H9 (cell line): Measurements from ENCODE around the gene P2RY14. TPM values are rescaled to one million over a fixed set of nuclear protein-coding genes. Genes with fewer than 3 reads are reported as not detected.

Experiments used
- DNase-seq: peaks from one replicate; pipeline ENCODE4 v3.0.0-alpha.2; 2017
- H2AFZ ChIP-seq: one replicate; pipeline ENCODE4 v1.6.1; 2013; ENCODE audit warnings: mild to moderate bottlenecking, low read length, control low read depth, moderate library complexity
- H2AK5ac ChIP-seq: 2 replicates; pipeline ENCODE4 v1.6.1; 2013; ENCODE audit warnings: low read length, control low read depth, mixed read lengths; ENCODE audit not compliant: insufficient read length
- H2BK120ac ChIP-seq: one replicate; pipeline ENCODE4 v1.6.1; 2013; ENCODE audit warnings: low read depth, mild to moderate bottlenecking, low read length, control low read depth, inconsistent platforms; ENCODE audit not compliant: poor library complexity, severe bottlenecking
- H2BK12ac ChIP-seq: 2 replicates; pipeline ENCODE4 v1.6.1; 2013; ENCODE audit warnings: low read length, control low read depth, mixed read lengths, low read depth; ENCODE audit not compliant: insufficient read length
- H2BK15ac ChIP-seq: 2 replicates; pipeline ENCODE4 v1.6.1; 2013; ENCODE audit warnings: low read depth, low read length, control low read depth
- H2BK20ac ChIP-seq: one replicate; pipeline ENCODE4 v1.6.1; 2013; ENCODE audit warnings: low read depth, mild to moderate bottlenecking, low read length, control low read depth, inconsistent platforms; ENCODE audit not compliant: poor library complexity, severe bottlenecking
- H2BK5ac ChIP-seq: 2 replicates; pipeline ENCODE4 v1.6.1; 2013; ENCODE audit warnings: low read length, control low read depth, mixed read lengths; ENCODE audit not compliant: insufficient read length
- H3K14ac ChIP-seq: 2 replicates; pipeline ENCODE4 v1.6.1; 2013; ENCODE audit warnings: low read length, control low read depth; ENCODE audit not compliant: insufficient read depth
- H3K18ac ChIP-seq: 2 replicates; pipeline ENCODE4 v1.6.1; 2013; ENCODE audit warnings: low read depth, mild to moderate bottlenecking, mixed read lengths, low read length, control low read depth; ENCODE audit not compliant: insufficient read length
- H3K23ac ChIP-seq: 2 replicates; pipeline ENCODE4 v1.6.1; 2013; ENCODE audit warnings: low read length, control low read depth, mixed read lengths, low read depth; ENCODE audit not compliant: insufficient read length
- H3K23me2 ChIP-seq: 2 replicates; pipeline ENCODE4 v1.6.1; 2013; ENCODE audit warnings: low read depth, mild to moderate bottlenecking, mixed read lengths, low read length, control low read depth; ENCODE audit not compliant: insufficient read length, poor library complexity, severe bottlenecking
- H3K27ac ChIP-seq: 2 replicates; pipeline ENCODE4 v1.5.1; 2013; ENCODE audit warnings: low read length, control low read depth, mixed read lengths, low read depth; ENCODE audit not compliant: insufficient read length
- H3K27me3 ChIP-seq: 2 replicates; pipeline ENCODE4 v1.6.1; 2013; ENCODE audit warnings: low read length, control low read depth, inconsistent platforms; ENCODE audit not compliant: insufficient read depth
- H3K4ac ChIP-seq: 2 replicates; pipeline ENCODE4 v1.6.1; 2013; ENCODE audit warnings: low read depth, mild to moderate bottlenecking, control low read depth, inconsistent platforms, low read length, moderate library complexity
- H3K4me1 ChIP-seq: 2 replicates; pipeline ENCODE4 v1.6.1; 2013; ENCODE audit warnings: low read length, control low read depth, inconsistent platforms; ENCODE audit not compliant: insufficient read depth
- H3K4me2 ChIP-seq: 2 replicates; pipeline ENCODE4 v1.6.1; 2013; ENCODE audit warnings: low read length, control low read depth, mixed read lengths; ENCODE audit not compliant: insufficient read length, insufficient read depth
- H3K56ac ChIP-seq: 2 replicates; pipeline ENCODE4 v1.6.1; 2013; ENCODE audit warnings: low read depth, mild to moderate bottlenecking, mixed read lengths, low read length, control low read depth; ENCODE audit not compliant: insufficient read length
- H3K79me1 ChIP-seq: 2 replicates; pipeline ENCODE4 v1.6.1; 2013; ENCODE audit warnings: low read depth, mild to moderate bottlenecking, moderate library complexity, low read length, control low read depth, inconsistent platforms; ENCODE audit not compliant: insufficient read depth, poor library complexity, severe bottlenecking
- H3K79me2 ChIP-seq: 2 replicates; pipeline ENCODE4 v1.6.1; 2013; ENCODE audit warnings: low read length, control low read depth, inconsistent platforms; ENCODE audit not compliant: insufficient read depth
- H3K9ac ChIP-seq: 2 replicates; pipeline ENCODE4 v1.6.1; 2013; ENCODE audit warnings: low read length, control low read depth, mixed read lengths; ENCODE audit not compliant: insufficient read length; ENCODE audit errors: extremely low read depth
- H3K9me3 ChIP-seq: one replicate; pipeline ENCODE4 v1.6.1; 2013; ENCODE audit warnings: low read depth, low read length, inconsistent platforms; ENCODE audit not compliant: control insufficient read depth
- H3T11ph ChIP-seq: one replicate; pipeline ENCODE4 v1.6.1; 2013; ENCODE audit warnings: mild to moderate bottlenecking, low read length, control low read depth, inconsistent platforms
- H4K20me1 ChIP-seq: one replicate; pipeline ENCODE4 v1.6.1; 2013; ENCODE audit not compliant: control insufficient read depth, insufficient read length, insufficient read depth
- H4K5ac ChIP-seq: 2 replicates; pipeline ENCODE4 v1.6.1; 2013; ENCODE audit warnings: low read depth, mild to moderate bottlenecking, mixed read lengths, low read length, control low read depth; ENCODE audit not compliant: insufficient read length
- H4K8ac ChIP-seq: replicated peaks from 2 replicates; pipeline ENCODE4 v1.6.1; 2013; ENCODE audit warnings: low read length, control low read depth, mixed read lengths, low read depth; ENCODE audit not compliant: insufficient read length
- H4K91ac ChIP-seq: 2 replicates; pipeline ENCODE4 v1.6.1; 2013; ENCODE audit warnings: low read depth, mild to moderate bottlenecking, moderate library complexity, mixed read lengths, low read length, control low read depth; ENCODE audit not compliant: insufficient read length
- H3K27ac Mint-ChIP-seq, 3 experiments: 2 replicates in 2 of 3; 3 replicates in 1 of 3; pipeline ENCODE4 v1.8.0; 2020 to 2021; ENCODE audit warnings: mixed read lengths in 3 of 3, mild to moderate bottlenecking in 1 of 3, moderate library complexity in 1 of 3
- H3K27me3 Mint-ChIP-seq: 2 replicates; pipeline ENCODE4 v1.8.0; 2021; ENCODE audit warnings: low read depth, mild to moderate bottlenecking, moderate library complexity, mixed read lengths
- H3K36me3 Mint-ChIP-seq, 3 experiments: 2 replicates in 2 of 3; 3 replicates in 1 of 3; pipeline ENCODE4 v1.8.0; 2020 to 2021; ENCODE audit warnings: low read depth in 3 of 3, mixed read lengths in 3 of 3; ENCODE audit not compliant: insufficient read depth in 1 of 3
- H3K4me1 Mint-ChIP-seq, 2 experiments: 2 replicates each; pipeline ENCODE4 v1.8.0; 2020; ENCODE audit warnings: mixed read lengths in 2 of 2
- H3K4me3 Mint-ChIP-seq, 2 experiments: 2 replicates in 1 of 2; 3 replicates in 1 of 2; pipeline ENCODE4 v1.8.0; 2020 to 2021; ENCODE audit warnings: mild to moderate bottlenecking in 2 of 2, mixed read lengths in 2 of 2, moderate library complexity in 1 of 2
- H3K9me3 Mint-ChIP-seq, 2 experiments: 2 replicates in 1 of 2; 3 replicates in 1 of 2; pipeline ENCODE4 v1.8.0; 2020; ENCODE audit warnings: mild to moderate bottlenecking in 2 of 2, mixed read lengths in 2 of 2, moderate library complexity in 1 of 2
- WGBS: extraction: QIAGEN DNeasy Blood & Tissue Kit; methylation state at CpG from one replicate; pipeline ENCODE4 v1.1.7; 2013; ENCODE audit warnings: missing lambda C conversion rate, low lambda C conversion rate, mixed read lengths; ENCODE audit not compliant: insufficient read length; ENCODE audit errors: extremely low coverage; 5-methylcytosine and 5-hydroxymethylcytosine counted together
- total RNA-seq: library from RNA; stranded (reverse); gene quantifications from 2 replicates; pipeline ENCODE4 v1.2.1, GENCODE V29; 2021
- TF ChIP-seq, protein P1 (sequence below): fragments of 200-600 bp; sonication (generic); conservative IDR thresholded peaks from 3 replicates; pipeline ENCODE4 v1.8.0; 2021; ENCODE audit warnings: antibody characterized with exemption, mild to moderate bottlenecking

Gene P2RY14
- total RNA-seq, 1 experiment from 2014 or later: not detected

DNA sequence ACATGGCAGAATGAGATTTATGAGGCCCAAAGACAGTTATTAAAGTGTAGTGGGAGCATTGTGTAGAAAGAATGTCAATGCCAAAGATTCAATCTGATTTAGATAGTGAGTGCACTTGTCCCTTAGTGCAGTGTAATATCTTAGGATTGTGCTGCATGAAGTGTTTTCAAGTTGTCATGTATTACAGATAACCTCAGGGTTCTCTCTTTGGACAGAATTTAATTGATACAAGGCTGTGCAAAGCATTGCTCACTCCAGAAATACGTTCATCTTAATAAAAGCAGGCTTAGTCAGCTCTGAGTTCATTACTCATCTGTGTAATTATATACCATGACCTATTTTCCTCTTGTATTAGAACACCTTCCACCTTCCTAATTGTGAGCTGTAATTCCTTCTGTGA, 59.3 kb downstream of the P2RY14 start:
- H3K9me3 ChIP-seq: no peaks in the 10 kb centered on the region
- no peak overlapping the region for H3T11ph ChIP-seq

More for the DNA sequence above, 59.3 kb downstream of the P2RY14 start:
- H3K18ac ChIP-seq: no peak overlapping the region
- no peak overlapping the region for H4K5ac ChIP-seq
- no peak overlapping the region for H2BK12ac ChIP-seq
- no peak overlapping the region for H4K8ac ChIP-seq
- H4K20me1 ChIP-seq: no peaks in the 10 kb centered on the region
- H3K56ac ChIP-seq: no peak overlapping the region
- no peak for DNase-seq
- peaks cover 24 to 35% (median 28%) of the 10 kb centered on the region in 3 experiments for H3K36me3 Mint-ChIP-seq
- no peak overlapping the region for H2BK20ac ChIP-seq
- peaks cover 6 to 15% of the 10 kb centered on the region in 2 experiments; a peak in 4 of 5 replicates for H3K9me3 Mint-ChIP-seq
- no peaks in the 10 kb centered on the region for H3K27me3 Mint-ChIP-seq
- H3K4me2 ChIP-seq: no peak overlapping the region
- peaks cover 5 to 8% of the 10 kb centered on the region in 2 experiments for H3K4me1 Mint-ChIP-seq
- WGBS: no CpG with 5 or more reads among the region's 1 CpG
- TF ChIP-seq, protein P1, sequence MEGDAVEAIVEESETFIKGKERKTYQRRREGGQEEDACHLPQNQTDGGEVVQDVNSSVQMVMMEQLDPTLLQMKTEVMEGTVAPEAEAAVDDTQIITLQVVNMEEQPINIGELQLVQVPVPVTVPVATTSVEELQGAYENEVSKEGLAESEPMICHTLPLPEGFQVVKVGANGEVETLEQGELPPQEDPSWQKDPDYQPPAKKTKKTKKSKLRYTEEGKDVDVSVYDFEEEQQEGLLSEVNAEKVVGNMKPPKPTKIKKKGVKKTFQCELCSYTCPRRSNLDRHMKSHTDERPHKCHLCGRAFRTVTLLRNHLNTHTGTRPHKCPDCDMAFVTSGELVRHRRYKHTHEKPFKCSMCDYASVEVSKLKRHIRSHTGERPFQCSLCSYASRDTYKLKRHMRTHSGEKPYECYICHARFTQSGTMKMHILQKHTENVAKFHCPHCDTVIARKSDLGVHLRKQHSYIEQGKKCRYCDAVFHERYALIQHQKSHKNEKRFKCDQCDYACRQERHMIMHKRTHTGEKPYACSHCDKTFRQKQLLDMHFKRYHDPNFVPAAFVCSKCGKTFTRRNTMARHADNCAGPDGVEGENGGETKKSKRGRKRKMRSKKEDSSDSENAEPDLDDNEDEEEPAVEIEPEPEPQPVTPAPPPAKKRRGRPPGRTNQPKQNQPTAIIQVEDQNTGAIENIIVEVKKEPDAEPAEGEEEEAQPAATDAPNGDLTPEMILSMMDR: no peak
- H3K4ac ChIP-seq: no peak overlapping the region
- H2BK120ac ChIP-seq: no peak overlapping the region
- H3K9ac ChIP-seq: no peak overlapping the region
- no peak overlapping the region for H2BK5ac ChIP-seq
- peaks cover 4% of the 10 kb centered on the region; the same call in 1 of the 2 replicates for H3K4me1 ChIP-seq
- no peak overlapping the region for H2AK5ac ChIP-seq
- H3K4me3 Mint-ChIP-seq: no peak overlapping the region
- H2AFZ ChIP-seq: no peak overlapping the region
- H3K79me1 ChIP-seq: no peaks in the 10 kb centered on the region
- H2BK15ac ChIP-seq: no peak overlapping the region
- H3K27me3 ChIP-seq: no peaks in the 10 kb centered on the region
- no peak overlapping the region for H3K14ac ChIP-seq
- no peaks in the 10 kb centered on the region for H3K23me2 ChIP-seq
- no peak overlapping the region for H3K23ac ChIP-seq
- H4K91ac ChIP-seq: no peak overlapping the region
- H3K27ac Mint-ChIP-seq: no peak overlapping the region
- no peaks in the 10 kb centered on the region for H3K79me2 ChIP-seq
- H3K27ac ChIP-seq: no peak overlapping the region
